Neural progenitor cell (in vitro differentiated cells): ENCODE data around the gene FMN1. TPM values are rescaled to one million over a fixed set of nuclear protein-coding genes. Genes with fewer than 3 reads are reported as not detected.

Source experiments
- DNase-seq: peaks from one replicate; pipeline ENCODE4 v3.0.0-alpha.2; 2016; ENCODE audit warnings: low spot score
- H2AFZ ChIP-seq: fragments of 200-600 bp; sonication (generic); replicated peaks from 2 replicates; pipeline ENCODE4 v1.6.1; 2016; ENCODE audit warnings: antibody characterized with exemption
- H3F3A ChIP-seq: fragments of 200-600 bp; sonication (generic); 2 replicates; pipeline ENCODE4 v1.6.1; 2016; ENCODE audit warnings: antibody characterized with exemption, low read depth
- H3K27ac ChIP-seq: fragments of 200-600 bp; sonication (generic); 2 replicates; pipeline ENCODE4 v1.5.1; 2016; ENCODE audit warnings: mild to moderate bottlenecking
- H3K27me3 ChIP-seq: fragments of 200-600 bp; sonication (generic); 2 replicates; pipeline ENCODE4 v1.6.1; 2016; ENCODE audit warnings: mild to moderate bottlenecking, moderate library complexity
- H3K36me3 ChIP-seq: fragments of 200-600 bp; sonication (generic); 2 replicates; pipeline ENCODE4 v1.5.1; 2016
- H3K4me1 ChIP-seq: fragments of 200-600 bp; sonication (generic); 2 replicates; pipeline ENCODE4 v1.6.1; 2016; ENCODE audit warnings: mixed run types
- H3K4me2 ChIP-seq: fragments of 200-600 bp; sonication (generic); 2 replicates; pipeline ENCODE4 v1.6.1; 2016
- H3K4me3 ChIP-seq: fragments of 200-600 bp; sonication (generic); 2 replicates; pipeline ENCODE4 v1.5.1; 2016
- H3K79me2 ChIP-seq: fragments of 200-600 bp; sonication (generic); 2 replicates; pipeline ENCODE4 v1.6.1; 2016; ENCODE audit warnings: low read depth
- H3K9ac ChIP-seq: fragments of 200-600 bp; sonication (generic); 2 replicates; pipeline ENCODE4 v1.6.1; 2016
- H3K9me3 ChIP-seq: fragments of 200-600 bp; sonication (generic); 2 replicates; pipeline ENCODE4 v1.5.1; 2016; ENCODE audit warnings: low read depth
- H4K20me1 ChIP-seq: fragments of 200-600 bp; sonication (generic); 2 replicates; pipeline ENCODE4 v1.6.1; 2016; ENCODE audit warnings: low read depth
- H3K27ac Mint-ChIP-seq: 3 replicates; pipeline ENCODE4 v1.8.0; 2021; ENCODE audit warnings: mixed read lengths
- H3K27me3 Mint-ChIP-seq: 2 replicates; pipeline ENCODE4 v1.8.0; 2022; ENCODE audit warnings: low read depth, mild to moderate bottlenecking, inconsistent platforms, moderate library complexity, mixed read lengths; ENCODE audit not compliant: insufficient read depth
- H3K36me3 Mint-ChIP-seq: 3 replicates; pipeline ENCODE4 v1.8.0; 2021; ENCODE audit warnings: mixed read lengths
- H3K4me1 Mint-ChIP-seq: 3 replicates; pipeline ENCODE4 v1.8.0; 2021; ENCODE audit warnings: mixed read lengths
- H3K4me3 Mint-ChIP-seq: 3 replicates; pipeline ENCODE4 v1.8.0; 2021; ENCODE audit warnings: mild to moderate bottlenecking, moderate library complexity, mixed read lengths
- H3K9me3 Mint-ChIP-seq: 3 replicates; pipeline ENCODE4 v1.8.0; 2020; ENCODE audit warnings: mixed read lengths
- CTCF ChIP-seq: fragments of 200-600 bp; sonication (generic); IDR thresholded peaks from 2 replicates; pipeline ENCODE4 v1.5.1; 2017; ENCODE audit warnings: antibody characterized with exemption, mild to moderate bottlenecking
- EZH2 ChIP-seq: fragments of 200-600 bp; sonication (generic); IDR thresholded peaks from 2 replicates; pipeline ENCODE4 v1.6.1; 2017; ENCODE audit warnings: antibody characterized with exemption, mild to moderate bottlenecking, moderate library complexity
- EZH2phosphoT487 ChIP-seq: fragments of 200-600 bp; sonication (generic); IDR thresholded peaks from 2 replicates; pipeline ENCODE4 v1.6.1; 2017; ENCODE audit warnings: antibody characterized with exemption
- total RNA-seq: library from RNA; depleted of rRNA; stranded (reverse); fragments of >200 nt; gene quantifications from 2 replicates; pipeline ENCODE4 v1.2.3, GENCODE V29; 2015; ENCODE audit warnings: low replicate concordance

Gene FMN1
- total RNA-seq, 1 donor from 2014 or later: 5.7 TPM

DNA sequence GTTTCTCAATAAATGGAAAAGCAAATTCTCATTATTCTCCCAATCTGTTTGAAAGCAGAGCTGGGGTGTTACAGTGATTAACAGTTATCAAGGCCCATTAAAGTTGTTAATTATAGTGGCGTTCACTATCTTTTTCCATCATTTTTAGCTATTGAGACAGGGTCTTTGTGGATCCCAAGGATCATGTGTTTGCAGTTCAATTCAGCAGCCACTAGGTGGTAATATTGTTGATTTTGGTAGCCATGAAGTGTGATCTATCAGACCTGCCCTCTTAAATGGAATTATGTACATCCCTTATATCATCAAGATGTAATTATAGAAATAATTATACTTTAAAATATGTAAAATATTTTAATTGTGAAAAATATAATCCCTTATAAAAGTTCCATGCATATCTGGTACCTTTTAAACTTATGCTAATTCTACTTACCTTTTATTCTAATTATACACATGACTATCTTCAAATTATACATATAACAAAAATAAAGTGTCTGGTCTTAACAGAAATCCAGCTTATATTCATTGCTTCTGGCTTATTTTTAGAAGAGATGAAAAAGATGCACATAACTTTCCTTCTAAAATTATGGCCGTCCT lies 350.3 kb downstream of the FMN1 start:
- Histone ChIP-seq H3K4me2 (no peak overlapping the region), H3K4me3 (no peak overlapping the region), H3K79me2 (no peaks in the 10 kb centered on the region), H3K4me1 (peaks cover 4% of the 10 kb centered on the region), H3K9me3 (no peaks in the 10 kb centered on the region), H4K20me1 (no peaks in the 10 kb centered on the region), H3K9ac (no peak overlapping the region), H3K27me3 (no peaks in the 10 kb centered on the region), H3K27ac (no peak overlapping the region), H3F3A (peaks cover 4% of the 10 kb centered on the region), H3K36me3 (no peaks in the 10 kb centered on the region), H2AFZ (no peak overlapping the region)
- Mint-ChIP-seq H3K4me3 (no peak overlapping the region), H3K4me1 (no peaks in the 10 kb centered on the region), H3K9me3 (peaks cover 7% of the 10 kb centered on the region), H3K27me3 (peaks cover 5% of the 10 kb centered on the region), H3K27ac (no peak overlapping the region), H3K36me3 (no peaks in the 10 kb centered on the region)
- TF ChIP-seq EZH2phosphoT487 (no peak), CTCF (peak; percentile 68)
- DNase-seq: peak; percentile 27

- Histone ChIP-seq H3K4me2 (no peak overlapping the region), H3K9ac (no peak overlapping the region)
- H3K9me3 Mint-ChIP-seq: peaks cover 5% of the 10 kb centered on the region
These were observed 351.2 kb downstream of the FMN1 start for GRCh38 chr15:32843219-32843815.

GRCh38 chr15:32842081-32842480 lies 352.4 kb downstream of the FMN1 start:
- H3K79me2 ChIP-seq: no peaks in the 10 kb centered on the region
- no peak overlapping the region for H2AFZ ChIP-seq
- no peaks in the 10 kb centered on the region for H4K20me1 ChIP-seq
- no peak for DNase-seq
- H3K27me3 ChIP-seq: no peaks in the 10 kb centered on the region
- no peaks in the 10 kb centered on the region for H3K36me3 ChIP-seq
- H3K4me1 ChIP-seq: peaks cover 4% of the 10 kb centered on the region
- H3K4me3 ChIP-seq: no peak overlapping the region
- H3K4me3 Mint-ChIP-seq: no peak overlapping the region
- no peak overlapping the region for H3K4me2 ChIP-seq
- H3F3A ChIP-seq: peaks cover 4% of the 10 kb centered on the region
- H3K27me3 Mint-ChIP-seq: peaks cover 2% of the 10 kb centered on the region
- H3K36me3 Mint-ChIP-seq: no peaks in the 10 kb centered on the region
- H3K27ac ChIP-seq: no peak overlapping the region
- no peaks in the 10 kb centered on the region for H3K9me3 ChIP-seq
- no peak for TF ChIP-seq EZH2
- H3K4me1 Mint-ChIP-seq: peaks cover 2% of the 10 kb centered on the region
- H3K9ac ChIP-seq: no peak overlapping the region
- H3K9me3 Mint-ChIP-seq: peaks cover 3% of the 10 kb centered on the region
- no peak overlapping the region for H3K27ac Mint-ChIP-seq

More at GRCh38 chr15:32843219-32843815, 351.2 kb downstream of the FMN1 start:
- Histone ChIP-seq H3K27ac (no peak overlapping the region), H4K20me1 (no peaks in the 10 kb centered on the region), H3K4me1 (peaks cover 4% of the 10 kb centered on the region), H3K36me3 (no peaks in the 10 kb centered on the region), H3K4me3 (no peak overlapping the region), H3F3A (peaks cover 4% of the 10 kb centered on the region), H3K79me2 (no peaks in the 10 kb centered on the region), H3K9me3 (no peaks in the 10 kb centered on the region), H2AFZ (no peak overlapping the region), H3K27me3 (no peaks in the 10 kb centered on the region)
- no peak for TF ChIP-seq EZH2phosphoT487
- no peak for TF ChIP-seq CTCF
- TF ChIP-seq EZH2: no peak
- DNase-seq: no peak
- peaks cover 5% of the 10 kb centered on the region for H3K27me3 Mint-ChIP-seq
- no peaks in the 10 kb centered on the region for H3K4me1 Mint-ChIP-seq
- no peaks in the 10 kb centered on the region for H3K36me3 Mint-ChIP-seq
- no peak overlapping the region for H3K27ac Mint-ChIP-seq
- H3K4me3 Mint-ChIP-seq: no peak overlapping the region
